Measurements from ENCODE around the gene RMND1. TPM values are rescaled to one million over a fixed set of nuclear protein-coding genes. Genes with fewer than 3 reads are reported as not detected.
A peak's percentile ranks its signal among the peaks of the same experiment; 100 is the strongest.

The RMND1 gene
- total RNA-seq, 1 experiment from 2014 or later, result 37.6 TPM

DNA sequence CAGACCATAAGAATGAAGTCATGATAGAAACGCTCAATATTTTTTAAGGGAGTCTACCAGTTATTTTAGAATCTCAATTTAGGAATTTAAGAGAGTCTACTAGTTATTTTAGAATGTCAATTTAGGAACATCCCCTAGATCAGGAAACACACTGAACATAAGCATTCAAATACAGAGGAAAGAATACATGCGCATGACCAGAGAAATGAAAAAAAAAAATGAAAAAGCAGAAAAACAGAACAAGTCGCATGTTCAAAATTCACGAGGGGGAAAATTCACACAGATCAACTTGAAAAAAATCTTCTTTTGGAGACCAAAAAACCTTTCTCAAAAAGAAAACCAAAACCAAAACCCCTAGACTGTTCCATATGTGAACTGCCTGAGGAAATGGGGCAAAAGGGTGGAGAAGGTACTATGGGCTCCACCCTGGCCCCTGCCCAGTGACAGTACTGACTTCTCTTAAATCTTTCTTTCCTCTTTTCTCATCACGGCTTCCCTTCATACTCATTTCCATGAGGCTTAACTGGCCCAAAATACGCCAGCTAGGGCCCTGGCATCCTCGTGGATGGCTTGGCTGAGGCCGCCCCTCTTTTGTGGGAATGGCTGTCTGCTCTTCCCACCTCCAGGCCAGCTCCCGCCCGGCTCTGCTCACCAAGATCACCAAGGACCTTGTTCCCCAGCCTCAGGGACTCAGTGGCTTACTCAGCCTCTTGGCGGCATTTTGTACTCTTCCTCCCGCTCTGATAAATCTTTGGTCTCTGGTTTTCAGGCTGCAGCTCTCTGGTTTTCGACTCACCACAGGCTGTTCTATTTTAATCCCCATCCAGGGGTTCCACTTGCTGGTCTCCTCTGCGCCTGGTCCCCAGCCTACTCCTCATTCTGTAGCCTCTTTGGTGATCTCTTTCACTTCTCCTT lies 71.7 kb downstream of the RMND1 start:
- TF ChIP-seq, protein P1, sequence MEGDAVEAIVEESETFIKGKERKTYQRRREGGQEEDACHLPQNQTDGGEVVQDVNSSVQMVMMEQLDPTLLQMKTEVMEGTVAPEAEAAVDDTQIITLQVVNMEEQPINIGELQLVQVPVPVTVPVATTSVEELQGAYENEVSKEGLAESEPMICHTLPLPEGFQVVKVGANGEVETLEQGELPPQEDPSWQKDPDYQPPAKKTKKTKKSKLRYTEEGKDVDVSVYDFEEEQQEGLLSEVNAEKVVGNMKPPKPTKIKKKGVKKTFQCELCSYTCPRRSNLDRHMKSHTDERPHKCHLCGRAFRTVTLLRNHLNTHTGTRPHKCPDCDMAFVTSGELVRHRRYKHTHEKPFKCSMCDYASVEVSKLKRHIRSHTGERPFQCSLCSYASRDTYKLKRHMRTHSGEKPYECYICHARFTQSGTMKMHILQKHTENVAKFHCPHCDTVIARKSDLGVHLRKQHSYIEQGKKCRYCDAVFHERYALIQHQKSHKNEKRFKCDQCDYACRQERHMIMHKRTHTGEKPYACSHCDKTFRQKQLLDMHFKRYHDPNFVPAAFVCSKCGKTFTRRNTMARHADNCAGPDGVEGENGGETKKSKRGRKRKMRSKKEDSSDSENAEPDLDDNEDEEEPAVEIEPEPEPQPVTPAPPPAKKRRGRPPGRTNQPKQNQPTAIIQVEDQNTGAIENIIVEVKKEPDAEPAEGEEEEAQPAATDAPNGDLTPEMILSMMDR (IDR thresholded peaks at IDR 0.05; ENCODE audit: unreplicated experiment), result no peak
- Mint-ChIP-seq H3K27ac (ENCODE audit: low read depth, unreplicated experiment) (peak overlapping the region; percentile 21), H3K27me3 (ENCODE audit: insufficient read depth, unreplicated experiment) (no peaks in the 10 kb centered on the region), H3K4me3 (ENCODE audit: unreplicated experiment) (no peak overlapping the region), H3K9me3 (ENCODE audit: unreplicated experiment) (no peaks in the 10 kb centered on the region), H3K36me3 (ENCODE audit: insufficient read depth, unreplicated experiment) (no peaks in the 10 kb centered on the region), H3K4me1 (ENCODE audit: insufficient read depth, unreplicated experiment) (peaks cover 25% of the 10 kb centered on the region)
- no TSS peak for BruUV-seq (replicated peaks)
- POLR2A ChIA-PET, result no interaction called here
- CTCF ChIA-PET, result no interaction called here
- intact Hi-C loops (cut with micrococcal nuclease), result no loop called here
- DNase-seq (ENCODE audit: unreplicated experiment), result no peak

DNA sequence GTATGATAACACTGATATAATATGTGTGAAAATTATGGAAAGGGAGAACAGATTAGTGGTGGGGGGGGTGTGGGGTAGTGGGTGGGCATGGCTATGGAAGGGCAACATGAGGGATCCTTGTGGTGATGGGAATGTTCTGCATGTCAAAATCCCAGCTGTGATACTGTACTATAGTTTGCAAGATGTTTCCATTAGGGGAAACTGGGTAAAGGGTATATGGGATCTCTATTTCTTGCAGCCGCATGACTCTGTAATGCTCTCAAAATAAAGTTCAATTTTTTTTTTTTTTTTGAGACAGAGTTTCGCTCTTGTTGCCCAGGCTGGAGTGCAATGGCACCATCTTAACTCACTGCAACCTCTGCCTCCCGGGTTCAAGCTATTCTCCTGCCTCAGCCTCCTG lies 74.8 kb downstream of the RMND1 start:
- no peaks in the 10 kb centered on the region for H3K27me3 Mint-ChIP-seq (ENCODE audit: insufficient read depth, unreplicated experiment)
- peaks cover 6% of the 10 kb centered on the region for H3K36me3 Mint-ChIP-seq (ENCODE audit: insufficient read depth, unreplicated experiment)
- peaks cover 25% of the 10 kb centered on the region for H3K4me1 Mint-ChIP-seq (ENCODE audit: insufficient read depth, unreplicated experiment)
- no peaks in the 10 kb centered on the region for H3K9me3 Mint-ChIP-seq (ENCODE audit: unreplicated experiment)
- CTCF ChIA-PET, result interaction anchor here (0.6 to 1.2 kb wide), 3 partner anchors 22 to 485 kb away, joined by 3 to 4 read pairs (median 4); no protein-coding TSS in a partner anchor
- H3K4me3 Mint-ChIP-seq (ENCODE audit: unreplicated experiment), result no peak overlapping the region
- DNase-seq (ENCODE audit: unreplicated experiment), result no peak
- POLR2A ChIA-PET, result interaction anchor here (0.8 to 4.0 kb wide), 3 partner anchors 13 to 69 kb away, joined by 3 to 70 read pairs (median 9); partner anchors contain the start of gene ZBTB2
- intact Hi-C loops (cut with micrococcal nuclease), result no loop called here
- no peak overlapping the region for H3K27ac Mint-ChIP-seq (ENCODE audit: low read depth, unreplicated experiment)
- TF ChIP-seq, protein P1 (IDR thresholded peaks at IDR 0.05; ENCODE audit: unreplicated experiment), result no peak
- BruUV-seq (replicated peaks), result no TSS peak

DNA sequence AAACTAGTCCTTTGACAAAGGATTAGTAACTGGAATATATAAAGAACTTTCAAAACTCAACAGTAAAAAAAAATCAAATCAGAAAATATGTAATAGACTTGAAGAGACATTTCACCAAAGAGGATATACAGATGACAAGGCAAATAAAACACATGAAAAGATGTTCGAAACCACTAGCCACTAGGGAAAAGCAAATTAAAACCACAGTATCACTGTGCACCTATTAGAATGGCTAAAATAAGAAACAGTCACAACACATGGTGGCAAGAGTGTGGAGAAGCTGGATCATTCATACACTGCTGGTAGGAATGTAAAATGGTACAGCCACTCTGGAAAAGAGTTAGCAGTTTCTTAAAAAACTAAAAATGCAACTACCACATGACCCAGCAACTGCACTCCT lies 75.5 kb downstream of the RMND1 start:
- TF ChIP-seq, protein P1 (IDR thresholded peaks at IDR 0.05; ENCODE audit: unreplicated experiment), result no peak
- Mint-ChIP-seq H3K27ac (ENCODE audit: low read depth, unreplicated experiment) (peak overlapping the region; percentile 92), H3K4me3 (ENCODE audit: unreplicated experiment) (no peak overlapping the region), H3K27me3 (ENCODE audit: insufficient read depth, unreplicated experiment) (no peaks in the 10 kb centered on the region), H3K4me1 (ENCODE audit: insufficient read depth, unreplicated experiment) (peaks cover 25% of the 10 kb centered on the region), H3K9me3 (ENCODE audit: unreplicated experiment) (no peaks in the 10 kb centered on the region), H3K36me3 (ENCODE audit: insufficient read depth, unreplicated experiment) (peaks cover 6% of the 10 kb centered on the region)
- DNase-seq (ENCODE audit: unreplicated experiment), result no peak
- POLR2A ChIA-PET, result interaction anchor here (0.8 to 4.0 kb wide), 3 partner anchors 13 to 69 kb away, joined by 3 to 70 read pairs (median 4); partner anchors contain the start of gene ZBTB2
- BruUV-seq (replicated peaks), result no TSS peak
- CTCF ChIA-PET, result interaction anchor here (0.8 to 1.2 kb wide), 2 partner anchors 41 to 53 kb away, joined by 3 read pairs; no protein-coding TSS in a partner anchor
- intact Hi-C loops (cut with micrococcal nuclease), result no loop called here

DNA sequence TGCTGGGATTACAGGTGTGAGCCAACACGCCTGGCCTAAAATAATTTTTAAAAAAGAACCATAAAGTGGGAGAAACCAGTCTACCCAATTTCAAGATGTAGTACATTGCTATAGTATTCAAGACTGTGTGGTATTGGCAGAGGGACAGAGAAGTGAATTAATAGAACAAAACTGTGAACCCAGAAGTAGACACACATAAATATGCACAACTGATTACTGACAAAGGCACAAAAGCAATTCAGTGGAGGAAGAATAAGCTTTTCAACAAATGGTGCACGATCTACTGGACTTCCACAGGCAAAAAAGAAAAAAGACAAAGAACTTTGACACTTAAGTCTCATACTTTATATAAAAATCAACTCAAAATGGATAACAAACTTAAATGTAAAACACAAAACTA lies 76.1 kb downstream of the RMND1 start:
- CTCF ChIA-PET, result interaction anchor here (0.6 to 0.8 kb wide), 3 partner anchors 19 to 834 kb away, joined by 3 to 4 read pairs (median 3); no protein-coding TSS in a partner anchor

More for the DNA sequence above, 76.1 kb downstream of the RMND1 start:
- POLR2A ChIA-PET, result interaction anchor here (1.0 to 4.0 kb wide), 5 partner anchors 9 to 29 kb away, joined by 3 to 70 read pairs (median 5); partner anchors contain the start of gene ZBTB2
- no peak overlapping the region for H3K4me3 Mint-ChIP-seq (ENCODE audit: unreplicated experiment)
- peaks cover 6% of the 10 kb centered on the region for H3K36me3 Mint-ChIP-seq (ENCODE audit: insufficient read depth, unreplicated experiment)
- BruUV-seq (replicated peaks), result no TSS peak
- H3K9me3 Mint-ChIP-seq (ENCODE audit: unreplicated experiment), result no peaks in the 10 kb centered on the region
- TF ChIP-seq, protein P1 (IDR thresholded peaks at IDR 0.05; ENCODE audit: unreplicated experiment), result no peak
- no peak for DNase-seq (ENCODE audit: unreplicated experiment)
- peak overlapping the region; percentile 92 for H3K27ac Mint-ChIP-seq (ENCODE audit: low read depth, unreplicated experiment)
- H3K4me1 Mint-ChIP-seq (ENCODE audit: insufficient read depth, unreplicated experiment), result peaks cover 21% of the 10 kb centered on the region
- no peaks in the 10 kb centered on the region for H3K27me3 Mint-ChIP-seq (ENCODE audit: insufficient read depth, unreplicated experiment)
- intact Hi-C loops (cut with micrococcal nuclease), result no loop called here
